Neutrophil (primary cell): Measurements from ENCODE around the gene RAP1GAP2.
A peak's percentile ranks its signal among the peaks of the same experiment; 100 is the strongest.

Experiments used
- H3K27ac ChIP-seq: fragments of 200-600 bp; sonication (generic); 2 replicates; pipeline ENCODE4 v1.5.1; 2016; ENCODE audit warnings: mild to moderate bottlenecking, moderate library complexity
- H3K27me3 ChIP-seq: fragments of 200-600 bp; sonication (generic); 2 replicates; pipeline ENCODE4 v1.6.0; 2016; ENCODE audit warnings: mild to moderate bottlenecking
- H3K36me3 ChIP-seq: fragments of 200-600 bp; sonication (generic); 2 replicates; pipeline ENCODE4 v1.5.1; 2017
- H3K4me1 ChIP-seq, 2 experiments: fragments of 200-600 bp in 1 of 2; sonication (generic) in 1 of 2; 1 replicate in 1 of 2; 2 replicates in 1 of 2; pipeline versions ENCODE4 v1.5.1 to v1.6.1; 2013 to 2016; ENCODE audit warnings: low read depth in 1 of 2, low read length in 1 of 2, mild to moderate bottlenecking in 1 of 2, moderate library complexity in 1 of 2; ENCODE audit not compliant: control insufficient read depth in 1 of 2, insufficient read depth in 1 of 2
- H3K4me3 ChIP-seq, 2 experiments: fragments of 200-600 bp in 1 of 2; sonication (generic) in 1 of 2; 1 replicate in 1 of 2; 2 replicates in 1 of 2; pipeline ENCODE4 v1.5.1; 2013 to 2016; ENCODE audit warnings: low read depth in 1 of 2, low read length in 1 of 2, mild to moderate bottlenecking in 1 of 2, moderate library complexity in 1 of 2
- H3K9me3 ChIP-seq: fragments of 200-600 bp; sonication (generic); 2 replicates; pipeline ENCODE4 v1.5.1; 2016
- CTCF ChIP-seq: fragments of 200-600 bp; sonication (generic); IDR thresholded peaks from 2 replicates; pipeline ENCODE4 v1.5.1; 2016; ENCODE audit warnings: antibody characterized with exemption

Gene RAP1GAP2

GRCh38 chr17:2905269-2905668 is 109.0 kb downstream of the RAP1GAP2 start:
- Histone ChIP-seq H3K9me3 (no peaks in the 10 kb centered on the region), H3K27me3 (no peaks in the 10 kb centered on the region), H3K4me3 (no peak overlapping the region), H3K36me3 (peaks cover 58% of the 10 kb centered on the region), H3K27ac (peak overlapping the region; percentile 63), H3K4me1 (peaks cover 0 to 18% of the 10 kb centered on the region in 2 experiments)
- TF ChIP-seq CTCF, result no peak

GRCh38 chr17:2905696-2906501 is 109.7 kb downstream of the RAP1GAP2 start:
- Histone ChIP-seq H3K27me3 (no peaks in the 10 kb centered on the region), H3K27ac (peak overlapping the region; percentile 63), H3K4me1 (peaks cover 0 to 18% of the 10 kb centered on the region in 2 experiments), H3K9me3 (no peaks in the 10 kb centered on the region), H3K36me3 (peaks cover 60% of the 10 kb centered on the region), H3K4me3 (no peak overlapping the region)
- no peak for TF ChIP-seq CTCF

- peaks cover 65% of the 10 kb centered on the region for H3K36me3 ChIP-seq
- H3K4me3 ChIP-seq, result no peak overlapping the region
Measured at GRCh38 chr17:2906901-2907300, 110.7 kb downstream of the RAP1GAP2 start.

GRCh38 chr17:2909175-2909845 is 113.1 kb downstream of the RAP1GAP2 start:
- no peak overlapping the region for H3K27ac ChIP-seq
- H3K4me3 ChIP-seq, result no peak overlapping the region
- H3K9me3 ChIP-seq, result no peaks in the 10 kb centered on the region
- H3K4me1 ChIP-seq, result peaks cover 0 to 15% of the 10 kb centered on the region in 2 experiments
- H3K36me3 ChIP-seq, result peaks cover 67% of the 10 kb centered on the region
- no peak for TF ChIP-seq CTCF
- no peaks in the 10 kb centered on the region for H3K27me3 ChIP-seq

More at GRCh38 chr17:2906901-2907300, 110.7 kb downstream of the RAP1GAP2 start:
- no peak overlapping the region for H3K27ac ChIP-seq
- peaks cover 0 to 18% of the 10 kb centered on the region in 2 experiments for H3K4me1 ChIP-seq
- TF ChIP-seq CTCF, result no peak
- H3K27me3 ChIP-seq, result no peaks in the 10 kb centered on the region
- no peaks in the 10 kb centered on the region for H3K9me3 ChIP-seq

- Histone ChIP-seq H3K36me3 (peaks cover 67% of the 10 kb centered on the region), H3K27ac (no peak overlapping the region), H3K9me3 (no peaks in the 10 kb centered on the region), H3K4me1 (peaks cover 0 to 11% of the 10 kb centered on the region in 2 experiments), H3K27me3 (no peaks in the 10 kb centered on the region), H3K4me3 (no peak overlapping the region)
- TF ChIP-seq CTCF, result no peak
Measured at GRCh38 chr17:2909846-2910234, 113.6 kb downstream of the RAP1GAP2 start.
